Umbilical cord (tissue), 2 donors: ENCODE data around the gene RCOR3. TPM values are rescaled to one million over a fixed set of nuclear protein-coding genes. Genes with fewer than 3 reads are reported as not detected.

Source experiments
- DNase-seq: peaks from one replicate; pipeline ENCODE4 v3.0.0-alpha.2; 2015; ENCODE audit warnings: low spot score
- total RNA-seq: library from RNA; depleted of rRNA; stranded (reverse); fragments of >200 nt; gene quantifications from one replicate; pipeline ENCODE4 v1.2.3, GENCODE V29; 2014; ENCODE audit warnings: low replicate concordance; ENCODE audit not compliant: insufficient read depth

The RCOR3 gene
- total RNA-seq, 1 donor from 2014 or later = 45.3 TPM

GRCh38 chr1:211324992-211325775 is 66.0 kb downstream of the RCOR3 start:
- no peak for DNase-seq

GRCh38 chr1:211326140-211326527 is 67.0 kb downstream of the RCOR3 start:
- DNase-seq = no peak

DNA sequence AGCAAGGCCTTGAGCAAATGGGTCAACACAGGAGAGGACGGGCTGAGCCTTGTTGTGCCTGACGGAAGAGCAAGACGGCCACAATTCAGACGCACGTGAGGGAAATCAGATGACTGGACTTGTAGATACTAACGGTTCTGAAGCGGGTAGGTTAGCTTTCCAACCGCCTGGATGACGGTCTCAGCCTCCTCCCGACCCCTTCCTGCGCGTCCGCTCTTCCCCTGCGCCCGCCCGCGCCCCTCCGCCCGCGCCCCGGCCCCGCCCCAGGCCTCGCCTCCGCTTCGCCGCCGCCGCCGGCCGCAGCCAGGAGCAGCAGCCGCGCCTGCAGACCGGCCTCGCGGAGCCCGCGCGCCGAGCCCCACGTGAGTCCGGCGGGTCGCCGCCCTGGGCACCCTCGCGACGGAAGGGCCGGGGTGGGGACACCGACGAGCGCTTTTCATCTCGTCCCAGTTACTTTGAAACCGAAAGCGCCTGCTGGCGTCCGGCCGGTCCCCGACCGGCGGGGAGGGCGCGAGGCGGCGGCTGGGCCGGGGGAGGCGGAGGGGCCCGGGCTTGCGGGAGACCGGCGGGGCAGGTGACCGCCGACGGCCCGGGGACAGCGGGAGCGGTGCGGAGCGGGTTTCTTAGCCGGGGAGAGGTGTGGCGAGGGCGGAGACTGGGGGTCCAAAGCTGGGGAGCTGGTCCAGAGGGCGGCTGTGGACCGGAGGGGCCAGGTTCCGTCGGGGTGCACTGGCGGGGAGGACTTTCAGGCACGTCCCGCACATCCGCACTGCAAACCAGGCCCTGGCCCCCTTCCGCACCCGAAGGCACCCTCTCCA is 67.6 kb downstream of the RCOR3 start, which contains the start of gene TRAF5:
TSS of gene TRAF5 (plus strand) at position 306 of the 818 bp plus-strand sequence. CDS start 26,407 bp downstream, outside the sequence.
- DNase-seq = peak; percentile 57

GRCh38 chr1:211327346-211327921 is 68.3 kb downstream of the RCOR3 start:
- DNase-seq = peak; percentile 73

DNA sequence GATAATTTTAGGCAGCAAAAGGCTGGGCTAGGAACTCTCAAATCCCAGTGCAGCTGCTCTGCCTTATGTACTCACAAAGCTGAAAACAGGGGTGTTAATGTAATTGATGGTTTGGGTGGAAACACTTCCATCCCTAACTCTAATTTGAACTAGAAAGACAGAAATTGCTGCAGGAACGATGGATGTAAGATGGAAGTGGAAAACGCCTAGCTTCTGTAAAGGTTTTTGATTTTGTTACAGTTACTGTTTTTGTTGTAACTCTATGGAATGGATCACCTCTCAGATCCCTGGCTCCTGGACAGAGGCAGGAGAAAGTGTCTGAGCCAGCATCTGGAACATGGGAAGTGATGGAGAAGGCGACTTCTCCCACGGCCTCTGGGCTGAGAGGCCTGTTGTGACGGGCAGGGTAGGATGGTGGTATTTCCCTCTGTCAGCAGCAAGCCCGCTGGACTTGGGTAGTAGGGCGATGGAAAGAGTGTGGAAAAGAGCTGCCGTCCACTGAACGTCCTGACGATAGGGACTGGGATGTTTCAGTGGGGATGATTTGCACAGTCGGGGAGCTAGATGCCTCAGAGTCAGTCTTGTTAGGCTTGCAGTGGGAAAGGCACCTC is 69.0 kb downstream of the RCOR3 start:
- no peak for DNase-seq

DNA sequence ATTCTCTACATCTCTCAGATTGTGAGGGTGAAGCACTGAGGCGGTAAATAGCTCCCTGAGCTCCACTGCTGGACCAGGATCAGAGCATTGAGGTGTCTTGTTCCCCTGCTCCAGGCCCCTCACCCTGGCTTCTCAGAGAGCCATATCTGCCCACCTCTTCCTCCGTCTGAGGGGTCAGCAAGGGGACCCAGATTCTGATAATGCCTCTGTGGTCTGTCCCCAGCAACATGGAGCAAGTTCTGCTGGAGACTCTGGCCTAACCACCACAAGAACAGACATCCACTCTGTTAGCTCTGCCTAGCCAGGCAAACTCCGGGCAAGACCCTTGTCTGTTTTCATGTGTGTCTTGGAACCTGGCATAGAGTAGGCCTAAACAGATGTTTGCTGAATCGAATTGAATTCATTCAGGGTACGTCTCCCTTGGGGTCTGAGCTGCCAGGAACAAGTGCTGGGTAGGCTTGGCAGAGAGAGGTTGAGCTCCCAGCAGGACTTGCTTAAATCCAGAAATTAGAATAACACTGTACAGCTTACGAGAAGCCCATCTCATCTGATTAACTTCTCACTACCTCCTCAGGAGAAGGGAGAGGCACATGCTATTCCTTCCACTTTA is 69.8 kb downstream of the RCOR3 start:
- DNase-seq = no peak

DNA sequence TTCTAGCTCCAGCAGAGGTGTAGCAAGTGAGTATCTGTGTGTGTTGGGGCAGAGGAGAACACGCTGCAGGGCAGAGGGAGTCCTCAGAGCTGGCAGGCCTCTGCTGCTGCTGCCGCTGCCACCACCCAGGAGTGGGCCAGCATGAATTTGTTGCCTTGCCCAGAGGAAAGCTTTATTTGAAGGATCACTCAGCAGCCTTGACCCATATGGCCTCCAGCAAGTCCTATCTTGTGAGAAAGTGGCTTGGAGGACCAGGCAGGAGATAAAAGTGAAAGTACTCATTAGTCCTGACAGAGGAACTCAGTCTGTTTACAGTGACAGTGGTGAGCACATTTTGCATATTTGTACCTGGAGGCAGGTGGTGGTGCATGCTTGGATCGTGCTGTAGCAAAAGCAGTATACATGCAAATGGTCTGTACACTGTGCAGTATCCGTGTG is 70.6 kb downstream of the RCOR3 start:
- no peak for DNase-seq

GRCh38 chr1:211330282-211330936 is 71.2 kb downstream of the RCOR3 start:
- no peak for DNase-seq

GRCh38 chr1:211331011-211331709 is 72.0 kb downstream of the RCOR3 start:
- DNase-seq = no peak

DNA sequence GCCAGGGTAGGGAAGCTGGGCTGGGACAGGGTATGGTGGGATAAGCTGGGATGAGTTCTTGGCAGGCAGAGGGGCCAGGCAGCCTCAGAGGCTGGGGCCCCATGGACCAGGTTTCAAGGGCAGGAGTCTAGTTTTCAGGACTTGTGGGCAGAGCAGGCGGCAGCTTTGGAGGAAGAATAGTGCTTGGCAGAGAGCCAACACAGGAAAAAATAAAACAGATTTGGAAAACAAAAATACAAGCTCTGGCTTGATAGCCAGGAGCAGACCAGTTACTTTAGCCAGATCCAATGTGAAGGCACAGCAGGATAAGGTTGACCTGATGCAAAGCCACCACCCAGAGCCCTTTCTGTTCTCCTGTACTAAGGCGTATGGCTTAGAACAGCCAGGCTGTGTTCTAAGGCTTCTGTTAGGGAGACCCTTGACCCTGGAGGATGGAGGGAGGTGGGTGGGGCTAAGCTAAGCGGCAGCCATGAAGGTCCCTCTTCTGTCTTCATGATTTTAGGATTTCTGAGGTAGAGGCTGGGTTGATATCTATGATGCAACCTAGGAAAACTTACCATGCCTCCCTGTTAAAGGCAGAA is 73.0 kb downstream of the RCOR3 start:
- DNase-seq = peak; percentile 12

DNA sequence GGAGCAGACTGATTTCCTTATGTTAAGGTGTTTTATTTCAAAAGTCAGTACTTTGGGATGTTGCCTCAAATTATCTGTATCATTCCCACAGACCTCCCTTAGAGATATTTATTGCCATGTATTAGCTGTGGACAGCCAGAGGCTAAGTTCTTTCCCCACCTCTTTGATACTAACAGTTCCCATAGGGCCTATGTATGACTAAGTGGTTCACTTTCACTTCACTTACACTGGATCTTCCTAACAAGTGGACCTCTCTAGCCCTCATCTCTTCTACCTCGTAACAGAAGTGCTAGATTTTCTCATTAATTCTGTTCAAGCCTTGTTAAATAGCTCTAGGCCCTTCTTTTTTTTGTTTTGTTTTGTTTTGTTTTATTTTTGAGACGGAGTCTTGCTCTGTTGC is 73.7 kb downstream of the RCOR3 start:
- no peak for DNase-seq

DNA sequence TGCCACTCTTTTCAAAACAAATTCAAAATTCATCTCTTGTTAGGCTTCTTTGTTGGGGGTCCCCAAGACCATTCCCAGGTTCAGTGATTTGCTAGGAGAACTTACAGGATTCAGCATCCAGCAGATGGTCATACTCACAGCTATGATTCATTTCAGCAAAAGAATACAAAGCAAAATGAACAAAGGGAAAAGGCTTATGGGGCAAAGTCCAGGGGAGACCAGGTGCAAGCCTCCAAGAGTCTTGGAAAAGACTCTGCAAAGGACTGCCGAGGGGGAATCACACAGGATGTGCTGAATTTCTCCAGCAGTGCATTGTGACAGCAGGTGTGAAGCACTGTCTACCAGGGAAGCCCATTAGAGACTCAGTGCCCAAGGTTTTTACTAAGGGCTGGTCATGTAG is 74.7 kb downstream of the RCOR3 start:
- no peak for DNase-seq

DNA sequence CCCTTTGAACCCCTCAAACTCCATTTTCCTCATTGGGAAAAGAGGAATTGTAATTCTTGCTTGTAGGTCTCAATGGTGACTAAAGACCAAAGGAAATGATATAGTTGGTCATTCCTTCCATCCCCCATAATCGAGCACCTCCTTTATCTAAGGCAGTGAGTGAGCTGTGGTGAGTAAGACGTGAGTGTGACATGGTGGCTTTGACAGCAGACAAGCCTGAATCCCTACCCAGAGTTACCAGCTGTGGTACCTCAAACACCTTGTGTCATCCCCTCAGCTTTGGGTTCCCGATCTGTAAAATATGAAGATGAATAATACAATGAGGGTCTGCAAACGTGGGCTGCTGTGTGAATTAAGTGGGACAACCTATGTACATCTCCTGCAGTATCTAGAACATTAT is 75.8 kb downstream of the RCOR3 start:
- DNase-seq = no peak

DNA sequence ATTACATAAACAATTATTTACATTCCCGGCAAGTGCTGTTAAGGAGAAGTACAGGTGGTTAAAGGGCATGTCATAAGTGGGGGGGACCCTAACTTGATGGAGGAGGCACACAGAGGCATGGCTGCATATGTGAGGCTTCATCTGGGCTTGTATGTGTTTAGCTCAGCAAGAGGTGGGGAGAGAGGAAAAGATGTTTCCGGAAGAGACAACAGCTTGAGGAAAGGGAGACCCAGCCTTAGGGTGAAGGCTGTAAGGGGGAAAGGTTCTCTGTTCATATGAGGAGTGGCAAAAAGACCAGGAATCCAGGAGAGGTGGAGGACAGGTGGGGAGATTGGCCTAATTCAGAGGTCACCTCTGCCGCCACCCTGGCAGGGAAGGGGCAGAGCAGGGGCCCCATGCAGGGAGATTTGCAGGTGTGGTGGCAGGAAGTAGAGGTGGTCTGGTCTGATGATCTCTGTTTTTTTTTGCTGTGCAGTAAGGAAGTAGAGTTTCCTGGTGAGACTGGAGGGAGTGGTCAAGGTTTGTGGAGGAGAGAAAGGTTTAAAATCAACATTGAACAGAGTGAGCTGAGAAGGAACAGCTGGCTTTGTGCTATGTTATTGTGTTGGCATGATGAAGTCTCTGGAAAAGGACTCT is 76.5 kb downstream of the RCOR3 start:
- no peak for DNase-seq

DNA sequence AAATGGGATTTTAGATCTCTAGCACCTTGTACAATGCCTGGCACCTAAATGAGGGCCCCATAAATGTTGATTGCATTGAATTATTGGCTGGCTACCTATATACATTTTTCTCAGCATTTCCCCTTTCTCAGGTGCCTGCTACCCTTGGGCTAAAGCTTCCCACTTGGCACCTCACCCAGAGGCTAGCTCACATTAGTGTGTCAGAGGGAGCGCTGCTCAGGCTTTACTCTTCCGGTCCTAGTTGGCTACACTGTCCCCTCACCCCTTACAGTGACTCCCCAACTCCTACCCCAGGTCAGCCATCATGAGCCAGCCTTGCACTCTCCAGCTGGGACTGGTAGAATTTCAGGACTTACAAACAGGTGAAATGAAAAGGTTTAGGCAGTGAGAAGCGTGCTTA is 77.0 kb downstream of the RCOR3 start:
- DNase-seq = no peak

DNA sequence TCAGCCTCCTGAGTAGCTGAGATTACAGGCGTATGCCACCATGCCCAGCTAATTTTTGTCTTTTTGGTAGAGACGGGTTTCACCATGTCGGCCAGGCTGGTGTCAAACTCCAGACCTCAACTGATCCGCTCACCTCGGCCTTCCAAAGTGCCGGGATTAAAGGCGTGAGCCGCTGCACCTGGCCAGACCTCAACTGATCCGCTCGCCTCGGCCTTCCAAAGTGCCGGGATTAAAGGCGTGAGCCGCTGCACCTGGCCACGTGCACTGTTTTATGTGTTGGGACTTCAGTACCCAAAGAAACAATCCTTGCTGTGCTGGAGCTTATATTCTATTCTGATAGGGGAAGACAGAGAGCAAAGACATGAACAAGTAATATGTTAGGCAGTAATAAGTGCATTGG is 77.6 kb downstream of the RCOR3 start:
- no peak for DNase-seq

GRCh38 chr1:211337430-211338223 is 78.5 kb downstream of the RCOR3 start:
- no peak for DNase-seq

GRCh38 chr1:211338224-211338620 is 79.1 kb downstream of the RCOR3 start:
- DNase-seq = no peak

DNA sequence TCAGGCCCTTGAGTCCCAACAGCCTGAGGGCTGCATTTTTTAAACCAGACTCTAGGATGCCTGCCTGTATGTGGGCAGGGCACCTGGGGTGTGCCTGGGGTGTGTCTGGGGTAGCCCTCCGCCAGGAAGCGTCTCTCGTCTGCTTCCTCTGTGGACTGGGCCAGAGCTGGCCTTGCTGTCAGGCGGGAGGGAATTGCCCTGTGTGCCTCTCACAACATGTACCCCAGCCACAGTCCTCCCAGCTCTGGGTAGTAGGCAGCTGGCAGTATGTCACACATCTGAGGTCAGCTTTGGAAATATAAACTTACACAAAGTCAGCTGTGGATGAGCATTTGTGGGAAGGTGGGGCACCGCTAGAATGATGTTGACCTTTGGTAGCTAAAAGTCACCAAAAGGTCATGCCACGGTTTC is 80.5 kb downstream of the RCOR3 start:
- no peak for DNase-seq
